Stimulated activated CD4-positive, alpha-beta T cell treated with anti-CD3 and anti-CD28 coated beads, Interleukin-15, amount 100 ng/mL, for 24 hours (primary cell): Measurements from ENCODE around the gene CRCP.

Source experiments
- DNase-seq: peaks from one replicate; pipeline ENCODE4 v3.0.0-alpha.2; 2020

CRCP gene

DNA sequence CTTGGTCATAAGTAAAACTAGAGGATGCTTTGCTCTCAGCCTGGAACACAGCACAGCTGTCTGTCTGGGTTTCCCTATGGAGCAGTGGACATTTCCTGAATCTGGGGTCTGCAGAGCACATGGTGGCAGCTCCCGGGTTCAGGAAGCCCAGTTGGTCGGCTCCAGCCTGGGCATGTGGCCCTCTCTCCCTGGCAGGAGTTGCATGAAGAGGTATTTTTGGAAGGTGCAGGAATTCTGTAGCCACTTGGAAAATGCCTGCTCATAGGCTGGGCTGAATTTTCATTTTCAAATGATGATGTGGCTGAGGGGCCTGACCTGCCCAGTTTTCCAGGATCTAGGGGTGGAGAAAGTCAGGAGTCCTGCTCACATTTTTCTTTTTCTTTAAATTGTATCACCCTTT, 83.8 kb downstream of the CRCP start:
- DNase-seq = no peak

DNA sequence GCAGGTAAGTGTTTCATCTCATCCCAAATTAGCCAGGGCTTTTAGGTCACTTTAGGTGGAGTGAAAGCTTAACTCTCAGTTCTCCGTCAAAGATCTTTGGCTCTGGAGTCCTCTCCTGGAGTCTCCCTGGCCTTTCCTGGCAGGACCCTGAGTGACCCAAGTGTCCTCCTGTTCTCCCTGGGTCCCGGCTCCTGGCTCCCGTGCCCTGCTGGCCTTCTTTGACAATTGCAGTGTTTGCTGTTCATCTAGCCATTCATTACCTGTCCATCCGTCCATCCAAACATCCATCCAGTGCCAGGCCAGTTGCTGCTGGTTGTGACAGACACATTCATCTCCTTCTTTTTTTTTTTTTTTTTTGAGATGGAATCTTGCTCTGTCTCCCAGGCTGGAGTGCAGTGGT, 84.3 kb downstream of the CRCP start:
- no peak for DNase-seq

DNA sequence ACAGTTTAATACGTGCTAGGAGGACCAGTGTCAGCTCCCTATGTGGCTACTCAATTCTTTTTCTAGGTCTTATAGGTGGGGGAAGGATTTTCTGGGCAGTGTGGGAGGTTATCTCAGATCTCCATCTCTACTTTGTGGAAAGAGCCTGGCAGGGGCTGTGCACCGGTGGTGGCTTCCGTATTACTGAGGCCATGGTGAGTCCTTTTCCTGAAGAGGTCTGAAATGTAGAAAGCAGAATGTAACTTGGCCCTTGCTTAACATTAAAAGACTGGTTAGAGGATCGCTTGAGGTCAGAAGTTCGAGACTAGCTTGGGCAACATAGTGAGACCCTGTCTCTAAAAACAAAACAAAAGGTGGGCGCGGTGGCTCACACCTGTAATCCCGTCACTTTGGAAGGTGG, 87.8 kb downstream of the CRCP start:
- DNase-seq = no peak
